A673 (cell line): ENCODE data around the gene ANO4. TPM values are rescaled to one million over a fixed set of nuclear protein-coding genes. Genes with fewer than 3 reads are reported as not detected.

Source experiments
- BruUV-seq: library from RNA; stranded (reverse); fragments of 400-500 nt; replicated peaks from 2 replicates; lab custom pipeline; 2021; lab: Mats Ljungman, UMichigan
- CTCF ChIA-PET: fragments of 300-600 bp; sonication (Branson Sonifier 250); formaldehyde crosslinking; loops from one replicate; lab custom pipeline; 2022; ENCODE audit warnings: antibody characterized with exemption; lab: Charles Lee
- POLR2A ChIA-PET: fragments of 300-600 bp; sonication (Branson Sonifier 250); formaldehyde crosslinking; loops from one replicate; lab custom pipeline; 2022; ENCODE audit warnings: antibody characterized with exemption; ENCODE audit not compliant: low non-redundant PET; lab: Charles Lee
- DNase-seq: peaks from one replicate; pipeline ENCODE4 v3.0.0-alpha.2; 2015; ENCODE audit warnings: low spot score
- H3K27ac ChIP-seq: fragments of 200-600 bp; sonication (generic); 2 replicates; pipeline ENCODE4 v1.5.1; 2016; ENCODE audit warnings: mixed run types, low read depth, mild to moderate bottlenecking, mixed read lengths, antibody characterized with exemption, low read length; ENCODE audit not compliant: poor library complexity, severe bottlenecking
- H3K27me3 ChIP-seq: fragments of 200-600 bp; sonication (generic); replicated peaks from 2 replicates; pipeline ENCODE4 v1.6.1; 2017; ENCODE audit warnings: mixed run types, low read depth, mild to moderate bottlenecking, mixed read lengths, antibody characterized with exemption, low read length; ENCODE audit not compliant: insufficient read depth, poor library complexity
- H3K36me3 ChIP-seq: fragments of 200-600 bp; sonication (generic); 2 replicates; pipeline ENCODE4 v1.6.1; 2016; ENCODE audit warnings: mixed run types, mild to moderate bottlenecking, mixed read lengths, antibody characterized with exemption, low read length; ENCODE audit not compliant: insufficient read depth, poor library complexity, severe bottlenecking
- H3K4me1 ChIP-seq: fragments of 200-600 bp; sonication (generic); 2 replicates; pipeline ENCODE4 v1.6.1; 2017; ENCODE audit warnings: mixed run types, mild to moderate bottlenecking, mixed read lengths, antibody characterized with exemption, low read length; ENCODE audit not compliant: insufficient read depth, poor library complexity, severe bottlenecking
- H3K4me3 ChIP-seq: fragments of 200-600 bp; sonication (generic); 2 replicates; pipeline ENCODE4 v1.5.1; 2016; ENCODE audit warnings: low read depth, mixed run types, mild to moderate bottlenecking, mixed read lengths, low read length; ENCODE audit not compliant: poor library complexity, severe bottlenecking
- H3K9me3 ChIP-seq: fragments of 200-600 bp; sonication (generic); 2 replicates; pipeline ENCODE4 v1.6.1; 2016; ENCODE audit warnings: mixed run types, low read depth, mild to moderate bottlenecking, mixed read lengths, antibody characterized with exemption, low read length; ENCODE audit not compliant: poor library complexity, severe bottlenecking
- EZH2 ChIP-seq: fragments of 200-600 bp; sonication (generic); IDR thresholded peaks from 2 replicates; pipeline ENCODE4 v1.6.1; 2017; ENCODE audit warnings: borderline replicate concordance, low read depth, mild to moderate bottlenecking, mixed read lengths, antibody characterized with exemption, low read length; ENCODE audit not compliant: poor library complexity, severe bottlenecking
- intact Hi-C: fragments of 100-400 bp; cut with micrococcal nuclease; formaldehyde crosslinking; loops from one replicate; pipeline ENCODE4 v1.10.0; 2022; ENCODE audit not compliant: unreplicated experiment
- total RNA-seq: library from RNA; stranded (reverse); gene quantifications from 2 replicates; pipeline ENCODE4 v1.2.3, GENCODE V29; 2021
- TF ChIP-seq, protein P1 (sequence below): fragments of 300-800, 200-600 bp; sonication (generic); conservative IDR thresholded peaks from 2 replicates; pipeline ENCODE4 v1.5.1; 2017; ENCODE audit warnings: low read depth, mild to moderate bottlenecking, antibody characterized with exemption, low read length, moderate library complexity, mixed read lengths

Gene ANO4
- total RNA-seq, 1 experiment from 2014 or later = 9.3 TPM

DNA sequence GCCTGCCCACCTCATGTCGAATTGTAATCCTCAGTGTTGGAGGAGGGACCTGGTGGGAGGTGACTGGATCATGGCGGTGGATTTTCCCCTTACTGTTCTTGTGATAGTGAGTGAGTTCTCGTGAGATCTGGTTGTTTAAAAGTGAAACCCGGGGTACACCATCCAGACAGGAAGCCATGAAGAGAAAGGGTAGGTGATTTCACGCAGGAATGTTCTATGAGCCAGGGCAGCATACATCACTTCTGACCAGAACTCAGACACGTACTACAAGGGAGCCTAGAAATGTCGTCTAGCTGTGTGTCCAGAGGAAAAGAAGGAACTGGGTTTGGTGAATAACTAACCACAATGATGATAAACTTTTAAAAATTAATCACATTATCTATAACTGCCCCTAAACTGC, 80.6 kb downstream of the ANO4 start:
- Histone ChIP-seq H3K4me3 (no peak overlapping the region), H3K27ac (no peak overlapping the region), H3K27me3 (no peaks in the 10 kb centered on the region), H3K4me1 (no peaks in the 10 kb centered on the region), H3K9me3 (no peaks in the 10 kb centered on the region), H3K36me3 (no peaks in the 10 kb centered on the region)
- CTCF ChIA-PET = no interaction called here
- no peak for TF ChIP-seq EZH2
- TF ChIP-seq, protein P1, sequence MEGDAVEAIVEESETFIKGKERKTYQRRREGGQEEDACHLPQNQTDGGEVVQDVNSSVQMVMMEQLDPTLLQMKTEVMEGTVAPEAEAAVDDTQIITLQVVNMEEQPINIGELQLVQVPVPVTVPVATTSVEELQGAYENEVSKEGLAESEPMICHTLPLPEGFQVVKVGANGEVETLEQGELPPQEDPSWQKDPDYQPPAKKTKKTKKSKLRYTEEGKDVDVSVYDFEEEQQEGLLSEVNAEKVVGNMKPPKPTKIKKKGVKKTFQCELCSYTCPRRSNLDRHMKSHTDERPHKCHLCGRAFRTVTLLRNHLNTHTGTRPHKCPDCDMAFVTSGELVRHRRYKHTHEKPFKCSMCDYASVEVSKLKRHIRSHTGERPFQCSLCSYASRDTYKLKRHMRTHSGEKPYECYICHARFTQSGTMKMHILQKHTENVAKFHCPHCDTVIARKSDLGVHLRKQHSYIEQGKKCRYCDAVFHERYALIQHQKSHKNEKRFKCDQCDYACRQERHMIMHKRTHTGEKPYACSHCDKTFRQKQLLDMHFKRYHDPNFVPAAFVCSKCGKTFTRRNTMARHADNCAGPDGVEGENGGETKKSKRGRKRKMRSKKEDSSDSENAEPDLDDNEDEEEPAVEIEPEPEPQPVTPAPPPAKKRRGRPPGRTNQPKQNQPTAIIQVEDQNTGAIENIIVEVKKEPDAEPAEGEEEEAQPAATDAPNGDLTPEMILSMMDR = no peak
- POLR2A ChIA-PET = no interaction called here
- DNase-seq = no peak
- intact Hi-C loops = no loop called here
- no TSS peak for BruUV-seq

DNA sequence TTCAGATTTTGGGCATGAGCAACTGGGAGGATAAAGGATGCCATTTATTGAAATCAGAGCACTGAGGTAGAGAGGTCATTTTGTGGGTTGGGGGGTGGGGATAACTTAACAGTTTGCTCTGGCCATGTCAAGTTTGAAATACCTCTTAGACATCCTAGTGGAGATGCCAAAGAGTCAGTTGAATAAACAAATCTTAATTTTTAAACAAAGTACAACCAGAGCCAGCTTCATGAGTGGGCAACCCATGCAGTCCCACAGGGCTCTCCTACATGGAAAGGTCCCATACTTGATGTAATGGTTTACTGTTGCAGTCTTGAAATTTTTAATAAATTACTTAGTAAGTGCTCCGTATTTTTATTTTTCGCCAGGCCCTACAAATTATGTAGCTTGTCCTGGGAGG, 81.2 kb downstream of the ANO4 start:
- no peak overlapping the region for H3K4me3 ChIP-seq
- no peak for DNase-seq
- no peaks in the 10 kb centered on the region for H3K27me3 ChIP-seq
- no peaks in the 10 kb centered on the region for H3K4me1 ChIP-seq
- intact Hi-C loops = no loop called here
- no peaks in the 10 kb centered on the region for H3K36me3 ChIP-seq
- BruUV-seq = no TSS peak
- TF ChIP-seq, protein P1 = no peak
- no peak for TF ChIP-seq EZH2
- ChIA-PET POLR2A (no interaction called here), CTCF (no interaction called here)
- H3K27ac ChIP-seq = no peak overlapping the region
- no peaks in the 10 kb centered on the region for H3K9me3 ChIP-seq

DNA sequence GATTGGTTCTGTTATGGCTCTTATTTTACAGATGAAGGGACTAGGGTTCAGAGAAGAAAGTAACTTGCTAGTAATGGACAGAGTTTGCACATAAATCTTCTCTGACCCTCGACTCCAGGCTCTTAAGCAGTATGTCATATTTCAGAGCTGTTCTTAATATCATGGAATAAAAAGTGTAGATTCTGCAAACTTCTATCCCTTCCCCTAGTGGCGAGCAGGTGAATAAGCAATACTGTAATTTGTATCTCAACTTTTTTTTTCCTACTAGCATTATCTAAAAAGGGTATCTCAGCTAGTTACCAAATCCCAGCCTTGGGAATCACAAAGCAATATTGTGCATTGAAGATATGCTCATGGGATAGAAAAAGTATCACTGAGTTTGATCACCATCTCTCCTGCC, 83.2 kb downstream of the ANO4 start:
- Histone ChIP-seq H3K27ac (no peak overlapping the region), H3K27me3 (no peaks in the 10 kb centered on the region), H3K4me3 (no peak overlapping the region), H3K9me3 (no peaks in the 10 kb centered on the region), H3K4me1 (no peaks in the 10 kb centered on the region), H3K36me3 (no peaks in the 10 kb centered on the region)
- ChIA-PET POLR2A (no interaction called here), CTCF (no interaction called here)
- no TSS peak for BruUV-seq
- TF ChIP-seq, protein P1 = peak; percentile 51; the same call in 1 of the 2 replicates
- no peak for TF ChIP-seq EZH2
- intact Hi-C loops = no loop called here
- DNase-seq = no peak
